ENCODE data around the gene ARHGAP5. TPM values are rescaled to one million over a fixed set of nuclear protein-coding genes. Genes with fewer than 3 reads are reported as not detected.

Gene ARHGAP5
- 100 to 1,000 TPM in 1 of 2 donors, 10 to 100 TPM in 1; 68.9 to 220 TPM for total RNA-seq
- 10 to 100 TPM; 12.3 to 13.4 TPM for polyA plus RNA-seq
- long read RNA-seq, donor 1, transcript ARHGAP5-201 (1 exons, 3,207 nt), result major isoform, 17 of 69 reads
- long read RNA-seq, donor 1, partial matches to known transcripts, result 52 of 69 reads
- long read RNA-seq, donor 1, other reads (novel, unspliced or antisense), result 0 of 69 reads
- long read RNA-seq, donor 2, full-length matches to known transcripts, result 13 of 28 reads
- long read RNA-seq, donor 2, partial matches to known transcripts, result 15 of 28 reads
- long read RNA-seq, donor 2, other reads (novel, unspliced or antisense), result 0 of 28 reads
- long read RNA-seq, donor 3, transcript ARHGAP5-201 (1 exons, 3,207 nt), result major isoform, 17 of 29 reads
- long read RNA-seq, donor 3, partial matches to known transcripts, result 11 of 29 reads
- long read RNA-seq, donor 3, other reads (novel, unspliced or antisense), result 0 of 29 reads
- long read RNA-seq, donor 4, transcript ARHGAP5-201 (1 exons, 3,207 nt), result major isoform, 31 of 48 reads
- long read RNA-seq, donor 4, partial matches to known transcripts, result 17 of 48 reads
- long read RNA-seq, donor 4, other reads (novel, unspliced or antisense), result 0 of 48 reads
- long read RNA-seq, donor 5, full-length matches to known transcripts, result 37 of 55 reads
- long read RNA-seq, donor 5, partial matches to known transcripts, result 18 of 55 reads
- long read RNA-seq, donor 5, other reads (novel, unspliced or antisense), result 0 of 55 reads

DNA sequence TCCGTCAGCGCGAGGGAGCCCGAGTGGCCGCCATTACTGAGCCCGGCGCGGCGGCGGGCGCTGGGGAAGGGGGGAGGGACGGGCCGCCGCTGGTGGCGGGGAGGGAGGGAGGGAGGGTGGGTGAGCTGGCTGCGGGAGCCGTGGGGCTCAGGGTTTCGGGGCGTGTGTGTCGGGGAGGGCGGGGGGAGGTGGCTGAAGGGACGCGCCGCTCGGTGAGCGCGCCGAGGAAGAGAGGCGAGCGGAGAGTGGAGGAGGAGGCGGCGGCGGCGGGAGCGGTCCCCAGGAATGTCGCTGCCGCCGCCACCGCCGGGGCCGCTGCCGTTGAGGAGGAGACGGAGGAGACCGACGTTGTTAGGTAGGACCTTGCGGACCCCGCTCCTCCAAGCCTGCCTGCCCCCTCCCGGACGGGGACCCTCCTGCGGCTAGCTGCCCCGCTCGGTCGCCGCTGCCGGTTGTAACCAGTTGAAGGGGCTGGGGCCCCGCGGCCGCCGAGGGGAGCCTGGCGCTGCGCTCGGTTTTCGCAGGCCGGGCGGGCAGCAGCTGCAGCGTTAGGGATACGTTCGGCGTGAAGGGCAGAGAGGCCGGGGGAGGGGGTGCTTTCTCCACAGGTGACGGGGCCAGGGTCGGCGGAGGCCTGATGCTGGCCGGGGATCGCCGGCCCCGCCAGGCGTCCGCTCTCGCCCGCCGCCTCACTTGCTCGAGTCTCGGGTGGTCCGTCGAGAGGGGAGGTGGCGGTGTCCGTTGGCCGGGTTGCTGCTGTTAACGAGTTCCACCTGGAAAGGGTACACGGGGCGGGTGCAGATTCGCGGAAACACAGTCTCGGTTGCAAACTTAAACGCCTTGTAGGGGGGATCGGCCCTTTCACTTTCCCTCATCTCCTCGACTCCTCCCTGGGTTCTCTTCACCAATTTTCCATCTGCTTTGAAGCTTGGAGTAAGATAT, at the start of gene ARHGAP5:
TSS of gene ARHGAP5 (plus strand) at position 224 of the 942 bp plus-strand sequence. CDS start 13,366 bp downstream, outside the sequence.
- Histone ChIP-seq H3K27ac (ENCODE audit: low read depth in 1 of 2, low read length in 1 of 2) (peak within 1 kb of the TSS; percentile 99), H3K9ac (ENCODE audit: insufficient read depth in 1 of 2, low read length in 2 of 2) (peak within 1 kb of the TSS; percentile 89 to 95), H3K4me3 (peak within 1 kb of the TSS; percentile 97), H3K9me3 (ENCODE audit: control insufficient read depth in 4 of 4, insufficient read depth in 3 of 4, low read length in 3 of 4) (no peaks in the 10 kb centered on the region), H3K36me3 (ENCODE audit: control insufficient read depth in 4 of 4, insufficient read depth in 4 of 4, low read length in 4 of 4) (no peaks in the 10 kb centered on the region), H3K27me3 (ENCODE audit: control insufficient read depth in 3 of 3, insufficient read depth in 3 of 3, low read length in 2 of 3) (peaks cover 0 to 2% (median 0%) of the 10 kb centered on the region in 3 donors), H3K4me1 (ENCODE audit: control insufficient read depth in 5 of 5, insufficient read depth in 5 of 5, low read length in 5 of 5) (peaks cover 2 to 26% (median 10%) of the 10 kb centered on the region in 5 donors)
- DNase-seq (peak; percentile 79 to 83 (median 83)), ATAC-seq (ENCODE audit: insufficient read depth, low FRiP score) (peak; percentile 35)
- TF ChIP-seq CTCF (IDR thresholded peaks at IDR 0.05; ENCODE audit: control extremely low read depth, extremely low read depth), result no peak
- WGBS, 2 donors, result 0 to 1% methylated on average over 58 to 98 of the region's 98 CpGs

- WGBS, 2 donors, result 42 to 46% methylated on average over 2 of the region's 2 CpGs
- H3K9me3 ChIP-seq (ENCODE audit: control insufficient read depth in 4 of 4, insufficient read depth in 3 of 4, low read length in 3 of 4), result no peaks in the 10 kb centered on the region
- DNase-seq (no peak), ATAC-seq (ENCODE audit: insufficient read depth, low FRiP score) (no peak)
- H3K4me1 ChIP-seq (ENCODE audit: control insufficient read depth in 5 of 5, insufficient read depth in 5 of 5, low read length in 5 of 5), result no peaks in the 10 kb centered on the region
- no peak overlapping the region for H3K9ac ChIP-seq (ENCODE audit: insufficient read depth in 1 of 2, low read length in 2 of 2)
- H3K4me3 ChIP-seq, result no peak overlapping the region
- H3K27me3 ChIP-seq (ENCODE audit: control insufficient read depth in 3 of 3, insufficient read depth in 3 of 3, low read length in 2 of 3), result no peaks in the 10 kb centered on the region
- TF ChIP-seq CTCF (IDR thresholded peaks at IDR 0.05; ENCODE audit: control extremely low read depth, extremely low read depth), result no peak
- H3K36me3 ChIP-seq (ENCODE audit: control insufficient read depth in 4 of 4, insufficient read depth in 4 of 4, low read length in 4 of 4), result no peaks in the 10 kb centered on the region
- no peak overlapping the region for H3K27ac ChIP-seq (ENCODE audit: low read depth in 1 of 2, low read length in 1 of 2)
Observed at GRCh38 chr14:32028599-32028998, 48.5 kb upstream of the ARHGAP5 start.

DNA sequence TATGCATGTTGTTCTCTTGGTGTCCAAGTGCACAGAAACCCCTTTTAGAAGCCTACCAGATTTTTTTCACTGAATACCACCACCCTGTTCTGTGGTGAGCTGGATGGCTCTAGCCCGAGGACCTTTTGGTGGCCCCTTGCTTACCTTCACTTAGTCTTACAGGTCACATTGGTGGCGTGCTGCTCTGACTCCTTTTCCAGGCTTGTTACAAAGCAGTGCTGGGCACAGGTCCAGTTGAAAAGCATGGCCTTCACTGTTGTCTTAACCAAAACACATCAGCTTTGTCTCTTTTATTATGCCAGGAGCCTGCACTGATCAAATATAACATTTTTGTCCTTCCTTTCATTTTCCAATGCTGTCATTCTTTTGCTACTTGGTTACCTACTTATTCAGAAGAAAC, 43.6 kb upstream of the ARHGAP5 start:
- H3K9me3 ChIP-seq (ENCODE audit: control insufficient read depth in 4 of 4, insufficient read depth in 3 of 4, low read length in 3 of 4), result no peaks in the 10 kb centered on the region
- no peaks in the 10 kb centered on the region for H3K27me3 ChIP-seq (ENCODE audit: control insufficient read depth in 3 of 3, insufficient read depth in 3 of 3, low read length in 2 of 3)
- TF ChIP-seq CTCF (IDR thresholded peaks at IDR 0.05; ENCODE audit: control extremely low read depth, extremely low read depth), result no peak
- H3K4me3 ChIP-seq, result no peak overlapping the region
- H3K27ac ChIP-seq (ENCODE audit: low read depth in 1 of 2, low read length in 1 of 2), result no peak overlapping the region
- DNase-seq, result no peak
- peaks cover 0 to 2% (median 0%) of the 10 kb centered on the region in 5 donors for H3K4me1 ChIP-seq (ENCODE audit: control insufficient read depth in 5 of 5, insufficient read depth in 5 of 5, low read length in 5 of 5)
- no peaks in the 10 kb centered on the region for H3K36me3 ChIP-seq (ENCODE audit: control insufficient read depth in 4 of 4, insufficient read depth in 4 of 4, low read length in 4 of 4)
- no peak for ATAC-seq (ENCODE audit: insufficient read depth, low FRiP score)
- H3K9ac ChIP-seq (ENCODE audit: insufficient read depth in 1 of 2, low read length in 2 of 2), result no peak overlapping the region
- WGBS, 2 donors, result 88 to 95% methylated on average over 2 of the region's 2 CpGs

Measured in lung (tissue), 16 donors.